ENCODE data around the gene PKD1.

- TF ChIP-seq POLR2A (IDR thresholded peaks at IDR 0.05; ENCODE audit: borderline replicate concordance, extremely low read depth, insufficient read depth, insufficient read length) (no peak), ZBTB33 (IDR thresholded peaks at IDR 0.05; ENCODE audit: extremely low read depth, insufficient replicate concordance, low read length) (no peak), CTCF (IDR thresholded peaks at IDR 0.05 in 2 of 3, conservative IDR thresholded peaks at IDR 0.05 in 1 of 3; ENCODE audit: borderline replicate concordance in 1 of 3, insufficient read depth in 1 of 3, low read depth in 2 of 3, low read length in 2 of 3) (no peak), EZH2phosphoT487 (IDR thresholded peaks at IDR 0.05; ENCODE audit: borderline replicate concordance) (no peak)
Observed at GRCh38 chr16:2151188-2152091, 15.7 kb upstream of the PKD1 start.

All from HCT116 (cell line).